ENCODE measurements around the gene PARP6. TPM values are rescaled to one million over a fixed set of nuclear protein-coding genes. Genes with fewer than 3 reads are reported as not detected.

The PARP6 gene
- total RNA-seq, 3 donors from 2014 or later = 63.9 to 90.4 (median 65.8) TPM

- Histone ChIP-seq H3K4me1 (no peaks in the 10 kb centered on the region), H3K27ac (no peak overlapping the region)
- no peak for DNase-seq (ENCODE audit: low spot score in 2 of 2)
Measured at GRCh38 chr15:72306211-72306785, 33.9 kb upstream of the PARP6 start.

DNA sequence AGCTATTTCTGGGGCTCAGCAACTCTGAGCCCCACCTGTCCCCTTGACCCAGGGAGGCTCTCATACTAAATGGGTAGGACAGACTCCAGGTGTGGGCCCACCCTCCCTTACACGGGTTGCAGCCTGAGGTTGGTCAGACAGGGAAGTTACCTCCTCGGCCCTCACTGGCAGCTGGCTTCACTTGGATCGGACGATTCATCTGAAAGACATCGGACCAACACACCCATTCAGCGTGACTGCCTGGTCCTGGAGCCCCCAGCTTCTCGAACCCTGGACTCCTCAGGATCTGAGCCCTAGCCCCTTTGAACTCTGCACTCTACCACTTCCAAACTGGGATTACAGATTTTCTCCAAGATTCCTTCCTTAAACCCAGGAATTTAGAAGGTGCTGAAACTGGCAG, 32.2 kb upstream of the PARP6 start:
- no peak for TF ChIP-seq POLR2AphosphoS5 (IDR thresholded peaks at IDR 0.05)
- TF ChIP-seq POLR2A (IDR thresholded peaks at IDR 0.05) = no peak
- no peak for TF ChIP-seq CTCF (IDR thresholded peaks at IDR 0.05)
- H3K27ac ChIP-seq = peak overlapping the region in 1 of 2 donors; percentile 19
- H3K27me3 ChIP-seq = no peaks in the 10 kb centered on the region
- intact Hi-C loops (cut with DNase I; ENCODE audit: low total_unique reads) = no loop called here
- H3K4me1 ChIP-seq = no peaks in the 10 kb centered on the region
- H3K9me3 ChIP-seq = no peaks in the 10 kb centered on the region
- no peak for DNase-seq (ENCODE audit: low spot score in 2 of 2)
- no peak overlapping the region for H3K4me3 ChIP-seq
- H3K36me3 ChIP-seq = no peaks in the 10 kb centered on the region

More at GRCh38 chr15:72306211-72306785, 33.9 kb upstream of the PARP6 start:
- intact Hi-C loops (cut with DNase I; ENCODE audit: low total_unique reads) = no loop called here
- Histone ChIP-seq H3K9me3 (no peaks in the 10 kb centered on the region), H3K4me3 (no peak overlapping the region), H3K27me3 (no peaks in the 10 kb centered on the region), H3K36me3 (no peaks in the 10 kb centered on the region)
- TF ChIP-seq POLR2A (IDR thresholded peaks at IDR 0.05) (no peak), CTCF (IDR thresholded peaks at IDR 0.05) (no peak), POLR2AphosphoS5 (IDR thresholded peaks at IDR 0.05) (no peak)

DNA sequence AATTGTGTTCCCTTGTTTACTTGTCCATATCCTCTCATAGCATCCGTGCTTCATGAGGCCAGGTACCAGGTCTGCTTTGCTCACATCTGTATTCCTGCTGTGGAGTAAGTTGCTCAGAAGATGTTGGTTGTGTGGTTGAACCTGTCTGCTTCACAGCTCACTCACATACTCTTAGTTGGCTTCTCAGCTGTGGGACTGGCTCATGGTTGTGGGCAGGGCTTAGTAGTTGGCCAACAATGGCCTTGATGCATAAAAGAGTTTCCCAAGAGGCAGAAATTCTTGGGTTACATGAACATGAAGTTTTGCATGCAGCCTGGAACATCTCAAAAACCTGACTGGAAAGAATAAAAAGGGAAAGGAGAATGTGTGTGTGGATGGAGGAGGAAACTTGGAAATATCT, 30.6 kb upstream of the PARP6 start:
- Histone ChIP-seq H3K27me3 (no peaks in the 10 kb centered on the region), H3K4me3 (no peak overlapping the region)

GRCh38 chr15:72289597-72290325, 17.4 kb upstream of the PARP6 start:
- no peak overlapping the region for H3K27ac ChIP-seq
- intact Hi-C loops (cut with DNase I; ENCODE audit: low total_unique reads) = no loop called here
- no peak for TF ChIP-seq CTCF (IDR thresholded peaks at IDR 0.05)
- no peak for TF ChIP-seq POLR2A (IDR thresholded peaks at IDR 0.05)
- TF ChIP-seq POLR2AphosphoS5 (IDR thresholded peaks at IDR 0.05) = no peak
- H3K4me3 ChIP-seq = no peak overlapping the region
- no peaks in the 10 kb centered on the region for H3K9me3 ChIP-seq
- H3K4me1 ChIP-seq = no peaks in the 10 kb centered on the region
- no peaks in the 10 kb centered on the region for H3K36me3 ChIP-seq
- no peaks in the 10 kb centered on the region for H3K27me3 ChIP-seq
- DNase-seq (ENCODE audit: low spot score in 2 of 2) = no peak

More for the DNA sequence above, 30.6 kb upstream of the PARP6 start:
- Histone ChIP-seq H3K4me1 (no peaks in the 10 kb centered on the region), H3K9me3 (no peaks in the 10 kb centered on the region), H3K27ac (no peak overlapping the region), H3K36me3 (no peaks in the 10 kb centered on the region)
- intact Hi-C loops (cut with DNase I; ENCODE audit: low total_unique reads) = no loop called here
- DNase-seq (ENCODE audit: low spot score in 2 of 2) = no peak
- TF ChIP-seq POLR2A (IDR thresholded peaks at IDR 0.05) (no peak), CTCF (IDR thresholded peaks at IDR 0.05) (no peak), POLR2AphosphoS5 (IDR thresholded peaks at IDR 0.05) (no peak)

- Histone ChIP-seq H3K27ac (no peak overlapping the region), H3K27me3 (no peaks in the 10 kb centered on the region), H3K4me1 (no peaks in the 10 kb centered on the region), H3K9me3 (no peaks in the 10 kb centered on the region), H3K4me3 (no peak overlapping the region), H3K36me3 (no peaks in the 10 kb centered on the region)
- TF ChIP-seq POLR2AphosphoS5 (IDR thresholded peaks at IDR 0.05) (no peak), POLR2A (IDR thresholded peaks at IDR 0.05) (no peak), CTCF (IDR thresholded peaks at IDR 0.05) (no peak)
- no peak for DNase-seq (ENCODE audit: low spot score in 2 of 2)
- intact Hi-C loops (cut with DNase I; ENCODE audit: low total_unique reads) = no loop called here
Measured at GRCh38 chr15:72288796-72289596, 16.6 kb upstream of the PARP6 start.

All from breast epithelium (tissue), 4 donors.